ENCODE data around the gene GDPD2. TPM values are rescaled to one million over a fixed set of nuclear protein-coding genes. Genes with fewer than 3 reads are reported as not detected.
"Not testable (repeated sequence)": the region's sequence is repeated elsewhere in the genome, so short reads cannot be mapped to it uniquely, and the experiment has no call there.

GDPD2 gene
- total RNA-seq = not detected

GRCh38 chrX:70422851-70423341 is at the start of gene GDPD2:
GDPD2 (plus strand) TSS chrX:70423314; CDS start chrX:70424985, 1,671 bp downstream.
- in situ Hi-C loops (cut with MboI; ENCODE audit: low sequenced_read_pairs in 4 of 4) = no loop called here
- Histone ChIP-seq H3K4me3 (no peak within 1 kb of the TSS), H3K9me3 (no peaks in the 10 kb centered on the region), H3K4me1 (no peaks in the 10 kb centered on the region), H3K27me3 (peaks cover 0 to 6% (median 5%) of the 10 kb centered on the region in 3 donors), H3K36me3 (no peaks in the 10 kb centered on the region), H3K27ac (no peak within 1 kb of the TSS)
- intact Hi-C loops (cut with DNase I; ENCODE audit: low total_unique reads) = no loop called here
- TF ChIP-seq POLR2A (IDR thresholded peaks at IDR 0.05) (no peak), CTCF (IDR thresholded peaks at IDR 0.05 in 4 of 5, conservative IDR thresholded peaks at IDR 0.05 in 1 of 5) (no peak)
- DNase-seq = no peak
- ATAC-seq = no peak

GRCh38 chrX:70386235-70386634 is 36.9 kb upstream of the GDPD2 start:
- ATAC-seq = no peak
- no peaks in the 10 kb centered on the region for H3K27me3 ChIP-seq
- in situ Hi-C loops (cut with MboI; ENCODE audit: low sequenced_read_pairs in 4 of 4) = no loop called here
- no peak for DNase-seq
- H3K4me1 ChIP-seq = no peaks in the 10 kb centered on the region
- H3K9me3 ChIP-seq = no peaks in the 10 kb centered on the region
- H3K4me3 ChIP-seq = no peak overlapping the region
- H3K36me3 ChIP-seq = no peaks in the 10 kb centered on the region
- no peak for TF ChIP-seq CTCF (IDR thresholded peaks at IDR 0.05 in 4 of 5, conservative IDR thresholded peaks at IDR 0.05 in 1 of 5)
- TF ChIP-seq POLR2A (IDR thresholded peaks at IDR 0.05) = no peak
- intact Hi-C loops (cut with DNase I; ENCODE audit: low total_unique reads) = no loop called here
- no peak overlapping the region for H3K27ac ChIP-seq

- Histone ChIP-seq H3K36me3 (no peaks in the 10 kb centered on the region), H3K4me1 (no peaks in the 10 kb centered on the region), H3K27ac (no peak overlapping the region), H3K9me3 (no peaks in the 10 kb centered on the region), H3K4me3 (no peak overlapping the region), H3K27me3 (peaks cover 0 to 3% (median 0%) of the 10 kb centered on the region in 3 donors)
- intact Hi-C loops (cut with DNase I; ENCODE audit: low total_unique reads) (no loop called here), in situ Hi-C loops (cut with MboI; ENCODE audit: low sequenced_read_pairs in 4 of 4) (no loop called here)
- no peak for ATAC-seq
- TF ChIP-seq POLR2A (IDR thresholded peaks at IDR 0.05) (no peak), CTCF (IDR thresholded peaks at IDR 0.05 in 4 of 5, conservative IDR thresholded peaks at IDR 0.05 in 1 of 5) (no peak)
- DNase-seq = no peak
Measured at GRCh38 chrX:70398899-70399298, 24.2 kb upstream of the GDPD2 start.

- H3K36me3 ChIP-seq; in situ Hi-C loops (cut with MboI; ENCODE audit: low sequenced_read_pairs in 4 of 4); H3K4me3 ChIP-seq; ATAC-seq; H3K9me3 ChIP-seq; H3K27ac ChIP-seq; H3K4me1 ChIP-seq; intact Hi-C loops (cut with DNase I; ENCODE audit: low total_unique reads); DNase-seq; H3K27me3 ChIP-seq: not testable (repeated sequence)
Measured at GRCh38 chrX:70400181-70400580, 22.9 kb upstream of the GDPD2 start.

GRCh38 chrX:70402721-70403120 is 20.4 kb upstream of the GDPD2 start:
- no peak for DNase-seq
- intact Hi-C loops (cut with DNase I; ENCODE audit: low total_unique reads) = no loop called here

More at GRCh38 chrX:70402721-70403120, 20.4 kb upstream of the GDPD2 start:
- Histone ChIP-seq H3K27me3 (no peaks in the 10 kb centered on the region), H3K4me3 (no peak overlapping the region), H3K36me3 (no peaks in the 10 kb centered on the region), H3K4me1 (no peaks in the 10 kb centered on the region), H3K9me3 (no peaks in the 10 kb centered on the region), H3K27ac (no peak overlapping the region)
- in situ Hi-C loops (cut with MboI; ENCODE audit: low sequenced_read_pairs in 4 of 4) = no loop called here
- TF ChIP-seq CTCF (IDR thresholded peaks at IDR 0.05 in 4 of 5, conservative IDR thresholded peaks at IDR 0.05 in 1 of 5) = no peak
- TF ChIP-seq POLR2A (IDR thresholded peaks at IDR 0.05) = no peak
- ATAC-seq = no peak

Measured in gastrocnemius medialis (tissue), 4 donors.